GM19455 (cell line): ENCODE measurements around the gene FOXP3.

Experiments
- ATAC-seq: cut with Tn5 transposase; IDR thresholded peaks from one replicate; pipeline ENCODE4 v1.9.1; 2021; ENCODE audit not compliant: unreplicated experiment

FOXP3 gene

DNA sequence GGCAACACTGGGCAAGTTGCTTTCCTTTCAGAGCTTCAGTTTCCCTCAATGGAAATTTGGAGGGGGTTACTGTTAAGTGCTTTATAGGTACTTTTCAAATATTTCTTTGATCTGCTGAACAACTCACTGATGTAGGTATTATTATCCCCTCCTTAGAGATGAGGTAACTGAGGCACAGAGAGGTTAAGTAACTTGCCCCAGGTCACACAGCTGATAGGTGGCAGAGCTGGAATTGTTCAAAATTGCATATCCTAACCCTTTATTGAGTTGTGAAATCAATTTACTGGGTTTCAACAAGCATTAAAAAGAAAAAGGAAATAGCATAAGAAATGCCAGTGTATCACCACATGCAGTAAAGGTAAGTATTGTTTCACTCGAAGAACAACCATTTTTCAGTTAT, 11.7 kb upstream of the FOXP3 start:
- no peak for ATAC-seq

DNA sequence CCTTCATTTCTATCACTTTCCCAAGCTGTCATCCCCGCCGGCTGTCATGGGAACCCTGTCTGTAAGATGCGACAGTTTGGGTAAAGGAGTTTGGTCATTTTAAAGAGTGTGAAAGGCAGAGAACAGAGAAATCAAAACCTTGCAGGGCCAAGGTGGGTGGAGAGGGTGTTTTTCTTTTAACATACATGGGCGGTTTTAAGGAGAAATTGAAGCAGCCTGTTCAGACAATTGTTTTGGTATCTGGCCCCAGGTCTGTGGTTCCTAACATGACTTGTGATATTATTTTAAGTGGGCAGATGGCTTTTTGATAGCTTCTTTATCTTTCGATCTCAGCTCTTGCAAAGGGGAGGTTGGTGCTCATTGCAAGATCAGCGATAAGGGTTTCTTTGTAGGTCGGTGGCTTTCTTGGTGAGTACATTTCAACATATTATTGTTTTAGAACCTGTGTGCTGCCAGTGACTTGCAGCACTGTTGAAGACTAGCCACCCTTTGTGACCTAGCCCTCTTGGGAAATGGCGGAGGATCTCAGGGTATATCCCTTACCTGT, 8.7 kb upstream of the FOXP3 start:
- no peak for ATAC-seq

DNA sequence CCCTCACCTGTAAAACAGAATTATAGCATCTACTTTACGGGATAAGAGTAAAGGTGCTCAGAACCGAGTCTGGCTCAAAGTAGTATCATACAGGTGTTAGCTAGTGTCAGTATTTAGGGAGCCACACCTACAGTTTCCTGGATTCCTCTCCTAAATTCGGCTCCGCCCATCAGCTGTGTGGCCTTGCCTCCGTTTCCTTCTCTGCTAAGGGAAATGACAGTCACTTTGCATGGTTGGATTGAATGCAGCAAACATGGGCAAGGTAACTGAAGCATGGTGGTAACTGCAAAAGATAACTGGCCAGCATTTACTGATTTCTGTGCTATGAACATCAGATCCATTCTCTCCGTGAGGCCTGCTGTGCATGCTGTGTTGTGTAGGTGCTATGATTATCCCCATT, 7.9 kb upstream of the FOXP3 start:
- ATAC-seq: no peak

DNA sequence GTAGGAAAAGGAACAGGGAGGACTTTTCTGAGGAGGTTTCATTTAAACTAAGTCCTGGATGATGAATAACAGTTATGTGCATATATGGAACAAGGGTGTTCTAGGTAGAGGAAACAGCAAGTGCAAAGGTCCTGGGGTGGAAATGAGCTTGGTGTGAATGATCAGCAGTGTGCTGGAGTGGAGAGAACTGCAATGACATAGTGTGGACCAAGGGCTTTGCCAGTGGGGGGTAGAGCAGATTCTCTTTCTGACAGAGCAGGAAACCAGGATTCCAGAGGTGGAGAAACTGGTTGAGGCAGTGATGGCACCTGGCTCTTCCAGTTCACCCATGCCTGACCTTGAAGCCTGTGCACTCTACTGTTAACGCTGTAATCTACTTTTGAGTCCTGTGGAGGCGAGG, 6.8 kb upstream of the FOXP3 start:
- ATAC-seq: no peak

DNA sequence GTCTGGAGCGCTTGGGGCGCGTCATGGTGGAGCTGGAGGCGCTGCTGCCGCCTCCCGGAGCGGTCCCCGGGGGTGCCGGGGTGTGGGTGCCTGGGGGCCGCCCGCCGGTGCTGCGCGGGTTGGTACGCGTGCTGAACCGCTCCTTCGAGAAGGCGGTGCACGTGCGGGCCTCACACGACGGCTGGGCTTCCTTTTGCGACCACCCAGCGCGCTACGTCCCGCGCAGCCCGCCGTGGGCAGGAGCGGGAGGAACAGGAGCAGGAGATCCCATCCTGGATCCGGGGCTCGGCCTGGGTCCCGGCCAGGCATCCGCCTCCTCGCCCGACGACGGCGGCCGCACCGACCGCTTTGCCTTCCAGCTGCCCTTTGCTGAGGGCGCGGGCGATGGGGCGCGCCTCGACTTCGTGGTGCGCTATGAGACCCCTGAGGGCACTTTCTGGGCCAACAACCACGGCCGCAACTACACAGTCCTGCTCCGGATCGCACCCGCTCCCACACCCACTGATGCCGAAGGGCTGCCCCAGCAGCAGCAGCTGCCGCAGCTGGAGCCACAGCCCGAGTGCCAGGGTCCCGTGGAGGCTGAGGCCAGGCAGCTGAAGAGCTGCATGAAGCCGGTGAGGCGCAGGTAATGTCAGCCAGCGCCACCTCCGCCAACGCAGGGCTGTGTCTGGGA, 5.9 kb upstream of the FOXP3 start:
- no peak for ATAC-seq

DNA sequence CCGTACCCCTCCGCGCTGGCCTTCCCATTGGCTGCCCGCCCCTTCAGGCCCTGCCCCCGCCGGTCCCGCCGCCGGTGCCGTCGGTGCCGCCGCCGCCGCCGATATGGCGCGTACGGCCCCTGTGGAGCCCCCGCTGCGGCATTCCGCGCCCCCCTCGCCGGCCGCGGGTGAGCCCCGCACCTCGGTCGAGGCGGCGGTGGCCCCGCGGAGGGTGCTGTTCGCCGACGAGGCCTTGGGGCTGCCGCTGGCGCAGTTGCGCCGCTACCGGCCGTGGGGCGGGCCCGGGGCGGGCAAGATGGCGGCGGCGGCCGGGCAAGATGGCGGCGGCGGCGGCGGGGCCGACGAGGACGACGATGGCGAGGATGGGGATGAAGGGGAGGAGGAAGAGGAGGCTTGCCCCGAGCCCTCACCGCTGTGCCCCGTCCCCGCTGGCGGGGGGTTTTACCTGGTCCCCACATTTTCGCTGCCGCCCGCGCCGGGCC, 5.3 kb upstream of the FOXP3 start, which contains the start of gene PPP1R3F:
Gene PPP1R3F, plus strand, starts transcription at position 27 of the 482 bp plus-strand sequence. Its CDS starts 77 bp downstream, at position 104.
- peak; percentile 28 for ATAC-seq

DNA sequence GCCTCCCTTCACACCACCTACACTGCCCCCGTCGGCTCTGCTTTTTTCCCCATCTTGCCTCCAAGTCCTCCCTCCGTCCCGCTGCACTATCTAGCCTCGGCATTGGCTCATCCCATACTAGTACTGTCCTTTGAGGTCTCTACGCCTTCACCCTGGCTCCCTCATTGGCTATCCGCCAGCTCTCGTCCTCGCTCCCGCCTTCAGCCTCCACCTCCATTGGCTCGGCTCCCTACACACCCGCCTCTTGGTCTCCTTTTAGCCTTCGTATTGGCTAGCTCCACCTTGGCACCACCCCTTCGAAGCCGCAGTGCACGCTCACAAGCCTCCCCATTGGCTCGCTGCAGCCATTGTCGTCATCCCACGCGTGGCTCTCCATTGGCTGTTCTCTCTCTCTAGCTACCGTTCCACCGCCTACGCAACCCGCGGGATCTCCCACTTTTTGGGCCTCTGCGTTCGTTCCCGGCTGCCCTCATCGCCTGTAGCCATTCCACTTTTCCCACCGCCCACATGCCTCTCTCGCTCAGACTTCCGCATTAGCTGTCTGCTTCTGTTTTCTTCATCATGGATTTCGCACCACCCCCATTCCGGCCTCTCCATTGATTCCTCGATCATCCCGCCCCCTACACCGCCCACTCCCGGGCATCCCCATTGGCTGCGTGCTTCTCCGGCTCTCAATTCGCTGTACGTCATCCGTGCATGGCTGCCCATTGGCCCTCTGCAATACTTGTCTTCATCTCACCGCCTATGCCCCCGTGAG, 4.7 kb upstream of the FOXP3 start:
- ATAC-seq: peak; percentile 85

DNA sequence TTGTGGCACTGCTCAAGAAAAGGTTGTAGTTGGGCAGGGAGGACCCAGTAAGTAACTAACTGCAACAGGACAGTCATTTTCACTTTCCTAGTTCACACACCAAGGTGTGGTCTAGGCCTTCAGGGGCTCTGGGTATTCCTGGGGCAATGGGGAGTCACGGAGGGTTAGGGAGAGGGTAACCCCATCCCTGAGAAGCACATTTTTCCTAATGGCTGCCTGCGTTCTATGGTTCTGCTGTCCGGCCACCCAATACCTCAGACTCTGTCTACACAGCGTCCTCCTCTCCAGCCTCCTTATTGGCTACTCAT, 4.1 kb upstream of the FOXP3 start:
- ATAC-seq: no peak

DNA sequence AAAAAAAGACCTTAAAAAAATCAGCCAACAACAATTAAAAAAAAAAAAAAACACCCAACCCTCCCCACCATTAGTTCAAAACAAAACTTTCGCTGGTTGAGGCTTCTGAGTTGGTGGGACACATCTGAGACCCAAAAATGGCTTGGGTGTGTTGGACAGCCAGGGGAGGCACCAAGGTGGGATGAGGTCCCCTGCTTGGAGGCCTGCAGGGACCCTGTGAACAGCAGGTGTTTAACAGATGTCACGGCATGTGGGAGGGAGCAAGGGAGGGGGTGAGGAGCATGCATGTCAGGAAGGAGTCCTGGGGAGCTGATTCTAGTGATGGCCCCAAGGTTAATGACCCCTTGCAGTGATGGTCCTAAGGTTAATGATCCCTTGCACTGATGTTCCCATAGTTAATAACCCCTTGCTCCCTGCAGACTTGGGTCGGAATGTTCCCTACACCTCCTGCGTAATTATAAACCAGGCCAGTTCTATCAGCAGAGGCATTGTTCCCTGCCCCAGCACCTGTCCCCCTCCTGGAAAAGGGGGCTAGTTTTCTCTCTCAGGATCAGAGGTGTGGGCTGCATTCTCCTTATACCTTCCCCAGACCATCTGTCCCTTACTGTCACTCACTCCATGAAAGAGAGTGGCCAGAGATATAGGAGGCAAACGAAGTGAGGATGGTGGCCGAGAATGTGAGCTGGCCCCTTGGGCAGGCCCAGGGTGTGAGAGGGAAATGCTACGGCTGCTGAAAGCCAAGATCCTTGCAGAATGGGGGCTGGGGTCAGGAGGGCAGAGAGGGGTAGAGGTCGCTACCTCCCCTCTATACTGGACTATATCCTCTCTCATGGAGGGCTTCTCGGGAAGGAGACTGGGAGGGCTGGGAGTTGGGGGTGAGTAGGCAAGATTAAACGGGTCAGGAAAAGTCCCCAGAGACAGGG, 2.3 kb upstream of the FOXP3 start:
- ATAC-seq: no peak

DNA sequence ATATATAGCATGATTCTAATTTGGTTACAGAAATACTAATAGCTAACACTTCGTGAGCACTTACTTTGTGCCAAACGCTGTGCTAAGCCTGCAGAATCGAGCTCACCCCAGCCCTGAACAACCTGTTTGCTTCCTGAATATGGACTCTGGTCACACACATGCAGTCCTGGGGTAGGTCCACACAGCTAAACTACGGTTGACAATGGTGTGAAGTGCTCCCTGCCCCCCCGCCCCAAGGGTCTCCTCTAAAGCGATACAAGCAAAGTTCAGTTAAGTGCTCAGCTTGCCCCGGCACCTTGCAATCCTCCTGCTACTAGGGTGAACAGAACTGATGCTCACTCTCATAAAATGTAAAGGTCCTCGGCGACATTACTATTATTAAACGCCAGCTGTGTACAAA, 879 bp downstream of the FOXP3 start:
- ATAC-seq: no peak

DNA sequence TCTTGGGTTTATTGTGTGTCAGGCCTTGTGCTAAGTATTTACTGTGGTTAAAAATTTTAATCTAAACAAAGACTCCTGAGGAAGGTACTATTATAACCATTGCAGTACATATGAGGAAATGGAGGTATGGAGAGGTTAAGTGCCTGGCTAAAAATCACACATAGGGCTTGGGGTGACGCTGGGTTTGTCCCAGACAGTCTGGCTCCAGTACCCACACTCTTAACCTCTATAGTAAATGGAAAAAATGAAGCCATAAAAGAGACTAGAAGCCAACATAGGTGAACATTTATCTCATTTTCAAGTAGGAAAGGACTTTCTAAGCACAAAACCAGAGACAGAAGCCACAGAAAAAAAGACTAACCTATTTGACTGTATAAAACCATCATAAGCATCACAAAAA, 1.9 kb downstream of the FOXP3 start:
- ATAC-seq: no peak

DNA sequence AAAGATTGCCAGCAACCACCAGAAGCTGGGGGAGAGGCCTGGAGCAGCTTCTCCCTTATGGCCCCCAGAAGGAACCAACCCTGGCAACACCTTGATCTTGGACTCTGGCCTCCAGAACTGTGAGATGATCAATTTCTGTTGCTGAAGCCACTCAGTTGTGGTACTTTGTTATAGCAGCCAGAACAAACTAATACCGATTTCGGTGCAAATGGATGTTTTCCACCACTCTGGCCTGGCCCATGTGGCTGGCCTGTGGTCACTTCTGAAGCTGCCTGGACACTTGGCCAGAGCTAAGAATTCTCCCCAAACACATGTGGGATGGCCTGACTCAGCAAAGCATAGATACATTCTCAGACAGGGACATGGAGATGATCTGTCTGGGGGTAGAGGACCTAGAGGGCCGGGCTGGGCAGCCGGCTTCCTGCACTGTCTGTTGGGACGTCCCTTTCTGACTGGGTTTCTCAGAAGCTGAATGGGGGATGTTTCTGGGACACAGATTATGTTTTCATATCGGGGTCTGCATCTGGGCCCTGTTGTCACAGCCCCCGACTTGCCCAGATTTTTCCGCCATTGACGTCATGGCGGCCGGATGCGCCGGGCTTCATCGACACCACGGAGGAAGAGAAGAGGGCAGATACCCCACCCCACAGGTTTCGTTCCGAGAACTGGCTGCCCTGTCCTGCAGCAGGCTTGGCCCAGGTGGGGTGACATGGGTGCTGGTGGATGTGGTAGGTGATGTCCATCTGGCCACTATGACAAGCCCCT, 4.1 kb downstream of the FOXP3 start:
- no peak for ATAC-seq

DNA sequence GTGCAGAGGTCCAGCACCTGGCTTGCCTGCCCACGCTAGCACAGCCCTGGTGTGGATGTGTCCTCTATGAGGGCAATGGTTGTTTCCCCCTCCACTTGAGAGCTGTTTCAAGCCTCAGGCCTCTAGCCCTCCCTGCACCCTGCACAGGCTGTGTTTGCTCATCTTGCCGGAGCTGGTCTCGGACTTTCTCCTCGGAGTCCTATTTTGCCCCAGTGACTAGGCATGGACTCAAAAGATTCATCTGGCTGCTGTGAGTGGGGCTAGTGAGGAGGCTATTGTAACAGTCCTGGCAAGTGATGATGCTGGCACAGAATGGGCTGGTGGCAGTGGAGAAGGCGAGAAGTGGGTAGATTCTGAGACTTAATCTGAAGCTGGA, 5.8 kb downstream of the FOXP3 start:
- no peak for ATAC-seq

DNA sequence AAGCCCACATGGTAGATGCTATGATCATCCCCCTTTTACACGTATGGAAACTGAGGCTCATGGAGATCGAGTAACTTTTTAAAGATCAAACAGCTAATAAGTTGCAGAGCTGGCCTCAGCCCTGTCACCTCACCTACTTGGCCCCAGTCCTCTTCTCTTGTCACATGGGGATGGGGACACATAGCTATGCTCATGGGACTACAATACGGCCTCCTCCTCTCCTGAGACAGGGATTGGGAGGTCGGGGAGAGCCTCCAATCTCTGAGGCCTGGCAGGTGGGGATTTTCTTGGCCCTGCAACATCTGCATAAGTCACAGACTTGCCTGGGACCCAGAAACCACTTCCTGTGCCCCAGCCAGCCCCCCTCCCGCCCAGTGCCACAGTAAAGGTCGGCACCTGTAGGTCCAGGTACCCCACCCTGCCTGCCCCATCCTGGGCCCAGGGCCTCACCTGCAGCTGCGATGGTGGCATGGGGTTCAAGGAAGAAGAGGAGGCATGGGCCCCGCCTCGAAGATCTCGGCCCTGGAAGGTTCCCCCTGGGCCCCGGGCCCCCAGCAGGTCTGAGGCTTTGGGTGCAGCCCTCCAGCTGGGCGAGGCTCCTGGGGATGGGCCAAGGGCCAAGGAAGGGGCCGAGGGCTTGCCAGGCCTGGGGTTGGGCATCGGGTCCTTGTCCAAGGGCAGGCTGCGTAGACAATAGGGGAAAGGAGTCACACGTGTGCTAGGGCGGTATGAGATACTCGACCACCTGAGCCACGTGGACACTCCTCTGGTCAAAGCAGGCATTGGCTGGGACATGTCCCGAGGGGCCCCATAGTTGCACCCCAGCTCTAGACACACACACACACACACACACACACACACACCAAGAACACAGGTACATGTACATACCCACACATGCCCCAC, 6.4 kb downstream of the FOXP3 start:
- no peak for ATAC-seq

DNA sequence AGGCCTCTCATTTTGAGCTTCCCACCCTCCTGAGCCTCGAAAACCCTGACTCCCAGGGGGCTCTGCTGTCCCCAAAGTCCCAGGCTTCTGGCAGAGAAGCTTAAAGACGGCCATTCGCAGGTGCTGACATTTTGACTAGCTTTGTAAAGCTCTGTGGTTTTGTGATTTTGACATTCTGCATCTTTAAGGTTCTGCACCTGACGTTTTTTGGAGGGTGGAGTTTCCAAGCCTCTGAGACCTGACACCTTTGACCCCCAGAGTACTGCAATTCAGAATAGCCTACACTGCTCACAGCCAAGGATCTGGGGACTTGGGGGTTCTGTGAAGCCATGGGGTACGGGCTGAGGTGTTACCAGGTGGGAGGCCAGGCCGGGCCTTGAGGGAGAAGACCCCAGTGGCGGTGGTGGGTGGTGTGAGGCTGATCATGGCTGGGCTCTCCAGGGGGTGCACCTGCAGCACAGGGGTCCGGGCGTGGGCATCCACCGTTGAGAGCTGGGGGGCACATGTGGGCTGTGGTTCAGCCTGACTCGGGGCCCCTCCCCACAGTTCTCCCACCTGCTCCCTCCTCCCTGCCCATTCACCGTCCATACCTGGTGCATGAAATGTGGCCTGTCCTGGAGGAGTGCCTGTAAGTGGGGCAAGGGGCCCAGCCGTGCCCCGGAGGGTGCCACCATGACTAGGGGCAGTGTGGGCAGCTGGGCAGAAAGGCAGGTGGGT, 7.3 kb downstream of the FOXP3 start:
- ATAC-seq: no peak

DNA sequence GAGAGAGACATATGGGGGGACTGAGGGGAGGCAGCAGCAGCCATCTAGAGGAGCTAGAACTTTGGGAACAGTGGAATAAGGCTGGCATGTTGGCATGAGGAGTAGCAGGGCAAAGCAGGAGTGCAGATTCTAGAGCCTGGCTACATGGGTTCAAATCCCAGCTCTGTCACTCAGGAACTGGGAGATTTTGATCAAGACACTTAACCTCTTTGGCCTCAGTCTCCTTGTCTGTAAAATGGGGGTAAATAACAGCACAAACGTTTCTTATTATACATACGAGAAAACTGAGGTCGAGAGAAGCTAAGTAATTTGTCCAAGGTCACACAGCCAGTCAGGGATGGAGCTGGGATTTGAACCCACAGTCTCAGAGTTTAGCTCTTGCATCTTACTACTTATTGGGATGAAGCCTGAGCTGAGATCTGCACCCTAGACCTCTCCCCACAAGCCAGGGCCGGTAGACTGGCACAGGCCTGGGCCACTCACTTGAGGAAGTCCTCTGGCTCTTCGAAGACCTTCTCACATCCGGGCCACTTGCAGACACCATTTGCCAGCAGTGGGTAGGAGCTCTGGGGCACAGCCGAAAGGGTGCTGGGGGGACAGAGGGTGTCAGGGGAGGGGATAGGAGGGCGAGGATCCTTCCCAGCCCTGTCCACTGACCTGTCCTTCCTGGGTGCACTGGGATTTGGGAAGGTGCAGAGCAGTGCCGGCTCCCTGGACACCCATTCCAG, 8.1 kb downstream of the FOXP3 start:
- ATAC-seq: no peak

DNA sequence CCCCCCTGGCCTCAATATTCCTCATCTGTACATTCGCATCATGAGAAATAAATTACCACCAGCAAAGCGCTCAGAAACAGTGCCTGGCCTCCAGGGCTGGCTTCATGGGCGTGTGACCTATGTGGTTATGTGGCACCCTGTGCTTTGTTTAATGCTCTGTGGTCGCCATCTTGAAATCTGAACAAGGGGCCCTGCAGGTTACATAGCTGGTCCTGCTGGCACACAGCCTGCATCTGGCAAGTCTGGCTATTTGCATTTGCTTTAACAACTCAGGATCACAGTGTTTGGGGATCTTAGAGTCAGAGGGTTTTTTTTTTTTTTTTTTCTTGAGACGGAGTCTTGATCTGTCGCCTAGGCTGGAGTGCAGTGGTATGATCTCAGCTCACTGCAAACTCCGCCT, 9.9 kb downstream of the FOXP3 start:
- ATAC-seq: no peak

DNA sequence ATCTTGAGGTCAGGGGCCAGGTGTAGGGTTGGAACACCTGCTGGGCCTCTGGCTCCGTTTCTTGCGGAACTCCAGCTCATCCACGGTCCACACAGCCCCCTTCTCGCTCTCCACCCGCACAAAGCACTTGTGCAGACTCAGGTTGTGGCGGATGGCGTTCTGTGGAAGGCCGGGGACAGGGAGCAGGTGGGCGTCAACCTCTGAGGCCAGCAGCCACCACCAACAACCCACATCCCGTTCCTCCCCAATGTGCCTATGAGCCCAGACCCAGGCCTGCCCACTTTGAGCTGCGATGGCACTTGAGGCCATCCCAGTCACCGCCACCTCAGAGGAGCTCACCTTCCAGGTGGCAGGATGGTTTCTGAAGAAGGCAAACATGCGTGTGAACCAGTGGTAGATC, 13.2 kb downstream of the FOXP3 start:
- ATAC-seq: no peak
